ENCODE results near the gene DNASE1L1. TPM values are rescaled to one million over a fixed set of nuclear protein-coding genes. Genes with fewer than 3 reads are reported as not detected.

Gene DNASE1L1
- total and polyA plus RNA-seq, 2 donors (not counting 1 experiment from before 2014, with no cell fraction given), result 24.6 to 49.2 TPM

GRCh38 chrX:154384284-154384892 is 24.7 kb downstream of the DNASE1L1 start:
- H3K27ac Mint-ChIP-seq, result peak overlapping the region; percentile 32
- 82% methylated on average over 4 of the region's 8 CpGs for WGBS (ENCODE audit: insufficient coverage)
- H3K27me3 ChIP-seq (replicated peaks in 1 of 4; ENCODE audit: control extremely low read depth in 1 of 4, control insufficient read depth in 3 of 4, insufficient read depth in 4 of 4, low read length in 3 of 4), result no peaks in the 10 kb centered on the region
- H2AFZ ChIP-seq (ENCODE audit: insufficient read depth, low read depth, low read length, poor library complexity, severe bottlenecking), result no peak overlapping the region
- no peak overlapping the region for H3K4me2 ChIP-seq (replicated peaks; ENCODE audit: low read depth, low read length, poor library complexity, severe bottlenecking)
- no peak overlapping the region for H3K9ac ChIP-seq (ENCODE audit: low read length)
- H3K27me3 Mint-ChIP-seq, result no peaks in the 10 kb centered on the region
- H3K9me3 ChIP-seq (ENCODE audit: control extremely low read depth in 1 of 3, control insufficient read depth in 2 of 3, insufficient read depth in 1 of 3, low read length in 2 of 3), result no peaks in the 10 kb centered on the region
- ChIA-PET POLR2A (no interaction called here), CTCF (interaction anchor here (1.4 kb wide), 1 partner anchor 10 kb away, joined by 6 read pairs; the partner anchor contains the start of gene FLNA)
- peaks cover 14 to 16% of the 10 kb centered on the region in 2 donors for H3K4me1 ChIP-seq (ENCODE audit: control insufficient read depth in 2 of 2, insufficient read depth in 2 of 2, low read length in 2 of 2)
- no peaks in the 10 kb centered on the region for H4K20me1 ChIP-seq (ENCODE audit: control insufficient read depth, insufficient read depth, low read length, poor library complexity, severe bottlenecking)
- peaks cover 9% of the 10 kb centered on the region for H3K79me2 ChIP-seq (ENCODE audit: control insufficient read depth, insufficient read depth, low read length)
- peaks cover 0 to 7% of the 10 kb centered on the region in 2 experiments for H3K36me3 ChIP-seq (replicated peaks in 1 of 2; ENCODE audit: control extremely low read depth in 1 of 2, control insufficient read depth in 1 of 2, extremely low read depth in 1 of 2, insufficient read depth in 2 of 2, low read length in 1 of 2)
- peak; percentile 37 for DNase-seq
- no peaks in the 10 kb centered on the region for H3K9me3 Mint-ChIP-seq (ENCODE audit: insufficient read depth)
- no peak overlapping the region for H3K27ac ChIP-seq (ENCODE audit: low read length in 2 of 2)
- intact Hi-C loops (cut with micrococcal nuclease), result no loop called here
- ATAC-seq (ENCODE audit: low read depth), result no peak
- TF ChIP-seq, protein P1, sequence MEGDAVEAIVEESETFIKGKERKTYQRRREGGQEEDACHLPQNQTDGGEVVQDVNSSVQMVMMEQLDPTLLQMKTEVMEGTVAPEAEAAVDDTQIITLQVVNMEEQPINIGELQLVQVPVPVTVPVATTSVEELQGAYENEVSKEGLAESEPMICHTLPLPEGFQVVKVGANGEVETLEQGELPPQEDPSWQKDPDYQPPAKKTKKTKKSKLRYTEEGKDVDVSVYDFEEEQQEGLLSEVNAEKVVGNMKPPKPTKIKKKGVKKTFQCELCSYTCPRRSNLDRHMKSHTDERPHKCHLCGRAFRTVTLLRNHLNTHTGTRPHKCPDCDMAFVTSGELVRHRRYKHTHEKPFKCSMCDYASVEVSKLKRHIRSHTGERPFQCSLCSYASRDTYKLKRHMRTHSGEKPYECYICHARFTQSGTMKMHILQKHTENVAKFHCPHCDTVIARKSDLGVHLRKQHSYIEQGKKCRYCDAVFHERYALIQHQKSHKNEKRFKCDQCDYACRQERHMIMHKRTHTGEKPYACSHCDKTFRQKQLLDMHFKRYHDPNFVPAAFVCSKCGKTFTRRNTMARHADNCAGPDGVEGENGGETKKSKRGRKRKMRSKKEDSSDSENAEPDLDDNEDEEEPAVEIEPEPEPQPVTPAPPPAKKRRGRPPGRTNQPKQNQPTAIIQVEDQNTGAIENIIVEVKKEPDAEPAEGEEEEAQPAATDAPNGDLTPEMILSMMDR (IDR thresholded peaks at IDR 0.05), result no peak
- no peak for TF ChIP-seq EZH2 (IDR thresholded peaks at IDR 0.05; ENCODE audit: borderline replicate concordance, insufficient read depth, low read depth, low read length, poor library complexity, severe bottlenecking)
- peak overlapping the region; percentile 29 for H3K4me3 Mint-ChIP-seq
- peaks cover 18% of the 10 kb centered on the region for H3K4me1 Mint-ChIP-seq
- H3K4me3 ChIP-seq (ENCODE audit: control extremely low read depth in 1 of 5, extremely low read depth in 1 of 5, insufficient read depth in 1 of 5, low read depth in 2 of 5, low read length in 4 of 5), result no peak overlapping the region

All from B cell (primary cell).